ENCODE data around the gene APOL4. TPM values are rescaled to one million over a fixed set of nuclear protein-coding genes. Genes with fewer than 3 reads are reported as not detected.

The APOL4 gene
- total and polyA plus RNA-seq, 2 of the 4 experiments (the other 2 are of a cell fraction), result 0.07 TPM; not detected in 1

DNA sequence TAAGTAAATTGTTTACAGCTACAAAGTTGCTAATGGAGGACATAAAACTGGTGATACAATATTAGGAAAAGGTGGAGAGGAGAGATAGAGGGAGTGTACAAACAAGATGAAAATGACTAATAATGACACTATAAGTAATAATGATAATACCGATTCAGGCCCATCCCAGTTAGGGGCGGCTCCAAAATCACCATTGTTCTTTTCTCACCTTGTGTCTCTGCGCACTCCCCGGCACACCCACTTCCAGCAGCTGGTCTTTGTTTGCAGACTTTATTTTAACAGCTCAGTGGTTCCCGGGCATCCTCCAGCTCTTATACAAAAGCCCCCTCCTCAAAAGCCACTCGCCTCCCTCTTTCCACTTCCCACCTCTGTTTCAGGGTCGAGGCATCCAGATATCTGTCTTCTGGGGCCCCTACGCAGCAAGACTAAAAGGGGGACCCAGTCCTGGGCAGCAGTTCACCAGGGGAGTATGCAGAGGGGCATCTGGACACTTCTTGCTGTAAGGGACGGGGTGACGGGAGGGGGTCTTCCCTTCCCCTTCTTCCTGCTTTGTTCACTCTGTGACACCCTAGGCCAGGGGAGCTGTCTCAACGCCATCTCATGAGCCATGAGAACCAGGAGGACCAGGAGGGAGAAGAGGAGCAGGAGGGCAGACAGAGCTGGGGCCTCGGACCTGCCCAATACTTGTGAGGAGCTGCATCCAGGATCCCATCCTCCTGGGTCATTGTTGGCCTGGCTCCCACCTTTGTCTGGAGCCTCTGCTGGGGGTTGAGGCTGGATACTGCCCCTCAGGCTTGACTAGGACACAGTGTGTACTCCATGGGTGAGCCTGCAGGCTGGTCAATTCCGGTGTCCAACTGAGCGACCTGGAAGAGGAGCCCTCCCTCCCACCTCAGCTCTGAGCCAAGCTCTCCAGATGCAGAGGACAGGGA is 35.0 kb upstream of the APOL4 start:
- peaks cover 17% of the 10 kb centered on the region for H3K9me1 ChIP-seq (ENCODE audit: insufficient read depth, low read length)
- H3K27ac ChIP-seq (ENCODE audit: insufficient read depth, low read length), result no peak overlapping the region
- peaks cover 16% of the 10 kb centered on the region for H3K36me3 ChIP-seq (ENCODE audit: control insufficient read depth, insufficient read depth, low read length)
- H3K23ac ChIP-seq (ENCODE audit: low read depth, low read length), result peak overlapping the region; percentile 4; the same call in 1 of the 2 replicates
- no peak overlapping the region for H2BK5ac ChIP-seq (ENCODE audit: low read depth, low read length, poor library complexity, severe bottlenecking)
- intact Hi-C loops (cut with micrococcal nuclease) (loop anchor here (5.0 kb wide), 1 partner anchor 41 kb away; no protein-coding TSS in a partner anchor), in situ Hi-C loops (cut with MboI; ENCODE audit: low sequenced_read_pairs) (no loop called here), dilution Hi-C loops (cut with HindIII; ENCODE audit: low sequenced_read_pairs, unreplicated experiment) (no loop called here)
- H3K79me1 ChIP-seq (ENCODE audit: low read depth in 1 of 2, low read length in 2 of 2), result peaks cover 4 to 49% of the 10 kb centered on the region in 2 experiments
- H3K9ac ChIP-seq (ENCODE audit: low read depth, low read length), result no peak overlapping the region
- no peak for ATAC-seq (ENCODE audit: low read depth)
- no peak overlapping the region for H3K4me2 ChIP-seq (ENCODE audit: low read depth, low read length)
- ChIA-PET POLR2A (ENCODE audit: unreplicated experiment) (no interaction called here), CTCF (no interaction called here)
- no peak overlapping the region for H2BK15ac ChIP-seq (ENCODE audit: low read depth, low read length)
- no peaks in the 10 kb centered on the region for H3K27me3 ChIP-seq (ENCODE audit: control insufficient read depth, insufficient read depth, low read length)
- no peaks in the 10 kb centered on the region for H3K9me3 ChIP-seq (ENCODE audit: control insufficient read depth, insufficient read depth, low read length)
- TF ChIP-seq, protein P1, sequence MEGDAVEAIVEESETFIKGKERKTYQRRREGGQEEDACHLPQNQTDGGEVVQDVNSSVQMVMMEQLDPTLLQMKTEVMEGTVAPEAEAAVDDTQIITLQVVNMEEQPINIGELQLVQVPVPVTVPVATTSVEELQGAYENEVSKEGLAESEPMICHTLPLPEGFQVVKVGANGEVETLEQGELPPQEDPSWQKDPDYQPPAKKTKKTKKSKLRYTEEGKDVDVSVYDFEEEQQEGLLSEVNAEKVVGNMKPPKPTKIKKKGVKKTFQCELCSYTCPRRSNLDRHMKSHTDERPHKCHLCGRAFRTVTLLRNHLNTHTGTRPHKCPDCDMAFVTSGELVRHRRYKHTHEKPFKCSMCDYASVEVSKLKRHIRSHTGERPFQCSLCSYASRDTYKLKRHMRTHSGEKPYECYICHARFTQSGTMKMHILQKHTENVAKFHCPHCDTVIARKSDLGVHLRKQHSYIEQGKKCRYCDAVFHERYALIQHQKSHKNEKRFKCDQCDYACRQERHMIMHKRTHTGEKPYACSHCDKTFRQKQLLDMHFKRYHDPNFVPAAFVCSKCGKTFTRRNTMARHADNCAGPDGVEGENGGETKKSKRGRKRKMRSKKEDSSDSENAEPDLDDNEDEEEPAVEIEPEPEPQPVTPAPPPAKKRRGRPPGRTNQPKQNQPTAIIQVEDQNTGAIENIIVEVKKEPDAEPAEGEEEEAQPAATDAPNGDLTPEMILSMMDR (conservative IDR thresholded peaks at IDR 0.05; ENCODE audit: low read depth, low read length), result no peak
- TF ChIP-seq FOS (IDR thresholded peaks at IDR 0.05; ENCODE audit: low read depth, low read length) (no peak), CEBPB (IDR thresholded peaks at IDR 0.05; ENCODE audit: low read depth, low read length) (no peak), NFE2L2 (IDR thresholded peaks at IDR 0.05; ENCODE audit: low read depth, low read length) (no peak), SMC3 (IDR thresholded peaks at IDR 0.05; ENCODE audit: low read depth, low read length) (no peak), RFX5 (IDR thresholded peaks at IDR 0.05; ENCODE audit: low read depth, low read length) (no peak), CHD1 (IDR thresholded peaks at IDR 0.05; ENCODE audit: low read depth, low read length) (no peak), MXI1 (IDR thresholded peaks at IDR 0.05; ENCODE audit: borderline replicate concordance, low read depth, low read length) (no peak), MAFK (IDR thresholded peaks at IDR 0.05; ENCODE audit: low read depth, low read length) (no peak)
- TF ChIP-seq, protein P2, sequence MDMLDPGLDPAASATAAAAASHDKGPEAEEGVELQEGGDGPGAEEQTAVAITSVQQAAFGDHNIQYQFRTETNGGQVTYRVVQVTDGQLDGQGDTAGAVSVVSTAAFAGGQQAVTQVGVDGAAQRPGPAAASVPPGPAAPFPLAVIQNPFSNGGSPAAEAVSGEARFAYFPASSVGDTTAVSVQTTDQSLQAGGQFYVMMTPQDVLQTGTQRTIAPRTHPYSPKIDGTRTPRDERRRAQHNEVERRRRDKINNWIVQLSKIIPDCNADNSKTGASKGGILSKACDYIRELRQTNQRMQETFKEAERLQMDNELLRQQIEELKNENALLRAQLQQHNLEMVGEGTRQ (IDR thresholded peaks at IDR 0.05; ENCODE audit: low read depth, low read length), result no peak
- H3K18ac ChIP-seq (ENCODE audit: low read depth, low read length), result no peak overlapping the region
- no peak overlapping the region; the same call in 1 of the 2 replicates for H4K91ac ChIP-seq (ENCODE audit: insufficient read depth, low read depth, low read length)
- H3K56ac ChIP-seq (ENCODE audit: extremely low read depth, insufficient read depth, low read length), result no peak overlapping the region
- H3K4me1 ChIP-seq (ENCODE audit: control insufficient read depth, insufficient read depth, low read length), result peaks cover 19% of the 10 kb centered on the region
- no TSS peak for BruUV-seq (replicated peaks)
- no peak overlapping the region for H2BK120ac ChIP-seq (ENCODE audit: low read depth, low read length)
- peaks cover 9% of the 10 kb centered on the region; the same call in 1 of the 2 replicates for H4K20me1 ChIP-seq (ENCODE audit: insufficient read depth, low read length)
- no peak for DNase-seq
- 0 out of 2 replicates have a peak overlapping the region, but pooled peaks have one; percentile 18 for H2AK5ac ChIP-seq (ENCODE audit: low read depth, low read length)
- H2AK9ac ChIP-seq (replicated peaks; ENCODE audit: low read depth, low read length, poor library complexity), result peak overlapping the region; percentile 50
- no peak overlapping the region for H3K4me3 ChIP-seq (ENCODE audit: insufficient read depth, low read depth, low read length)
- no peak overlapping the region for H3K4ac ChIP-seq (ENCODE audit: low read depth, low read length)
- no peak overlapping the region for H2AFZ ChIP-seq (replicated peaks; ENCODE audit: low read length, poor library complexity)
- H3K14ac ChIP-seq (replicated peaks; ENCODE audit: low read depth, low read length), result no peak overlapping the region
- WGBS, 2 experiments (ENCODE audit: extremely low coverage in 2 of 2, insufficient read length in 1 of 2), result 93% methylated on average over 3 of the region's 14 CpGs; no CpG with 5 or more reads in 1 of the 2 experiments
- no peak overlapping the region for H4K8ac ChIP-seq (ENCODE audit: low read depth in 2 of 2, low read length in 2 of 2)
- H2BK20ac ChIP-seq (ENCODE audit: low read depth, low read length), result no peak overlapping the region
- H4K5ac ChIP-seq (ENCODE audit: low read depth, low read length), result no peak overlapping the region
